BE2C (cell line): ENCODE measurements around the gene GLS.
"Not testable (repeated sequence)": the region's sequence is repeated elsewhere in the genome, so short reads cannot be mapped to it uniquely, and the experiment has no call there.

Experiments
- DNase-seq: peaks from one replicate; pipeline ENCODE4 v3.0.0-alpha.2; 2020
- H3K27me3 ChIP-seq: fragments of 250-450 bp; sonication (Bioruptor Pico); 2 replicates; pipeline ENCODE4 v1.5.1; 2020; ENCODE audit warnings: mild to moderate bottlenecking
- H3K36me3 ChIP-seq: fragments of 250-450 bp; sonication (Bioruptor Pico); 2 replicates; pipeline ENCODE4 v1.5.1; 2020; ENCODE audit warnings: mild to moderate bottlenecking
- H3K4me1 ChIP-seq: fragments of 250-450 bp; sonication (Bioruptor Pico); 2 replicates; pipeline ENCODE4 v1.5.1; 2020
- H3K4me3 ChIP-seq: 2 replicates; pipeline ENCODE4 v1.5.1; 2011; ENCODE audit warnings: low read depth, low read length
- H3K9me3 ChIP-seq: fragments of 250-450 bp; sonication (Bioruptor Pico); 2 replicates; pipeline ENCODE4 v1.5.1; 2020
- CTCF ChIP-seq: IDR thresholded peaks from 2 replicates; pipeline ENCODE4 v1.5.1; 2012; ENCODE audit warnings: mild to moderate bottlenecking, low read depth, low read length

Gene GLS

GRCh38 chr2:190947141-190947540 is 66.5 kb downstream of the GLS start:
- no peaks in the 10 kb centered on the region for H3K36me3 ChIP-seq
- TF ChIP-seq CTCF, result no peak
- no peak overlapping the region for H3K4me3 ChIP-seq
- H3K27me3 ChIP-seq, result no peaks in the 10 kb centered on the region
- no peak for DNase-seq
- H3K9me3 ChIP-seq, result no peaks in the 10 kb centered on the region
- peaks cover 7% of the 10 kb centered on the region for H3K4me1 ChIP-seq

- Histone ChIP-seq H3K36me3 (no peaks in the 10 kb centered on the region), H3K4me3 (no peak overlapping the region), H3K9me3 (no peaks in the 10 kb centered on the region), H3K27me3 (no peaks in the 10 kb centered on the region), H3K4me1 (peaks cover 7% of the 10 kb centered on the region)
- no peak for DNase-seq
- TF ChIP-seq CTCF, result no peak
Observed at GRCh38 chr2:190947711-190948251, 67.2 kb downstream of the GLS start.

GRCh38 chr2:190948671-190949070 is 68.0 kb downstream of the GLS start:
- Histone ChIP-seq H3K4me1 (peaks cover 7% of the 10 kb centered on the region), H3K9me3 (no peaks in the 10 kb centered on the region), H3K4me3 (no peak overlapping the region), H3K27me3 (no peaks in the 10 kb centered on the region), H3K36me3 (no peaks in the 10 kb centered on the region)
- peak; percentile 12 for DNase-seq
- no peak for TF ChIP-seq CTCF

- no peak overlapping the region for H3K4me3 ChIP-seq
- TF ChIP-seq CTCF, result no peak
- no peaks in the 10 kb centered on the region for H3K36me3 ChIP-seq
- DNase-seq, result no peak
- no peaks in the 10 kb centered on the region for H3K27me3 ChIP-seq
- peaks cover 7% of the 10 kb centered on the region for H3K4me1 ChIP-seq
- H3K9me3 ChIP-seq, result no peaks in the 10 kb centered on the region
Observed at GRCh38 chr2:190950566-190950991, 70.0 kb downstream of the GLS start.

- no peaks in the 10 kb centered on the region for H3K9me3 ChIP-seq
- H3K36me3 ChIP-seq, result no peaks in the 10 kb centered on the region
- H3K27me3 ChIP-seq, result no peaks in the 10 kb centered on the region
- H3K4me1 ChIP-seq, result no peaks in the 10 kb centered on the region; the same call in 1 of the 2 replicates
- no peak for DNase-seq
- H3K4me3 ChIP-seq, result no peak overlapping the region
- no peak for TF ChIP-seq CTCF
Observed at GRCh38 chr2:190953257-190953656, 72.6 kb downstream of the GLS start.

- no peak for TF ChIP-seq CTCF
- H3K9me3 ChIP-seq, result no peaks in the 10 kb centered on the region
Observed at GRCh38 chr2:190959911-190960788, 79.5 kb downstream of the GLS start.

GRCh38 chr2:190961117-190961516 is 80.5 kb downstream of the GLS start:
- H3K4me1 ChIP-seq, H3K4me3 ChIP-seq, H3K27me3 ChIP-seq, H3K9me3 ChIP-seq, H3K36me3 ChIP-seq, DNase-seq: not testable (repeated sequence)

More at GRCh38 chr2:190959911-190960788, 79.5 kb downstream of the GLS start:
- Histone ChIP-seq H3K4me3 (no peak overlapping the region), H3K27me3 (no peaks in the 10 kb centered on the region), H3K4me1 (no peaks in the 10 kb centered on the region), H3K36me3 (peaks cover 3% of the 10 kb centered on the region; the same call in 1 of the 2 replicates)
- no peak for DNase-seq
